Left ventricle myocardium superior (tissue), 1 donor: ENCODE data around the gene GSTA4. TPM values are rescaled to one million over a fixed set of nuclear protein-coding genes. Genes with fewer than 3 reads are reported as not detected.
A peak's percentile ranks its signal among the peaks of the same experiment; 100 is the strongest.
"Not testable (repeated sequence)": the region's sequence is repeated elsewhere in the genome, so short reads cannot be mapped to it uniquely, and the experiment has no call there.

Experiments
- ATAC-seq: fragments of 200-7000 bp; cut with Tn5 transposase; one replicate; pipeline ENCODE4 v1.9.1; 2020; ENCODE audit warnings: mild to moderate bottlenecking, moderate library complexity
- DNase-seq: peaks from one replicate; pipeline ENCODE4 v3.0.0-alpha.2; 2020
- intact Hi-C: fragments of 100-400 bp; cut with micrococcal nuclease; formaldehyde crosslinking; loops from one replicate; pipeline ENCODE4 v1.11.0; 2022
- long read RNA-seq: library from polyadenylated mRNA; unstranded; transcript quantifications from one replicate; pipeline ENCODE4 v2.0.0, GENCODE V29; 2021
- total RNA-seq: library from RNA; stranded (reverse); fragmentation: NEBNext Ultra II Directional; extraction: Animal tissue kit (Norgen Biotek cat#: 25700); gene quantifications from one replicate; pipeline ENCODE4 v1.2.1, GENCODE V29; 2021
- donor health status: DM: no; HTN: yes; CAD: no; lungs with severe emphysema.

The GSTA4 gene
- total RNA-seq: 8.0 TPM
- long read RNA-seq, transcript GSTA4-203 (7 exons, 1,334 nt): major isoform, 9 of 14 reads
- long read RNA-seq, partial matches to known transcripts: 2 of 14 reads
- long read RNA-seq, other reads (novel, unspliced or antisense): 3 of 14 reads

- ATAC-seq (peak; percentile 99), DNase-seq (peak; percentile 98)
- intact Hi-C loops: not testable (repeated sequence)
Measured at GRCh38 chr6:52995089-52995912, at the start of gene GSTA4. GSTA4 (minus strand) TSS chr6:52995284; CDS start chr6:52994243, 1,041 bp downstream.

DNA sequence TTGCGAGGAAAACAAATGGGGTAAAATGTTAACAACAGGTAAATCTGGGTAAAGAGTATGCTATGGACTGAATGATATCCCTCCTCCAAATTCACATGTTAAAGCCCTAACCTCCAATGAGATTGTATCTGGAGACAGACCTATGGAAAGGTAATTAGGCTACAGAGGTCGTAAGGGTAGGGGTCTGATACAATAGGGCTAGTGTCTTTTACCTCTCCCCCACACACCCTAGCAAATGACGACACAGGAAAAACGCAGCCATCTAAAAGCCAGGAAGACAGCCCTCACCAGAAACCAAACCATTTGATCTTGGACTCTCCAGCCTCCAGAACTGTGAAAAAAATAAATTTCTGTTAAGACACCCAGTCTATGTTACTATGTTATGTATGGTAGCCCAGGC lies 49.5 kb upstream of the GSTA4 start:
- DNase-seq (no peak), ATAC-seq (no peak)
- intact Hi-C loops: no loop called here

DNA sequence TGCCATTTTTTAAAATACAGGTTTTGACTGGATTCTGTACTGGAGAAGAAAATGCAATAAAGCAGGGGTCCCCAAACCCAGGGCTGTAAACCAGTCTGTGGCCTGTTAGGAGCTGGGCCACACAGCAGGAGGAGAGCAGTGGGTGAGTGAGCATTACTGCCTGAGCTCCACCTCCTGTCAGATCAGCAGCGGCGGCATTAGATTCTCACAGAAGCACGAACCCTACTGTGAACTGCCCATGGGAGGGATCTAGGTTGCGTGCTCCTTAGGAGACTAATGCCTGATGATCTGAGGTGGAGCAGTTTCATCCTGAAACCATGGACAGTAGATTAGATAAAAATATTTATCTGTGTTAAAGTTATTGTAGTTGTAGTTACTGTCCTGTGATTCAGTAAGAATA lies 49.0 kb upstream of the GSTA4 start:
- intact Hi-C loops: no loop called here
- DNase-seq (peak; percentile 45), ATAC-seq (peak; percentile 77)

DNA sequence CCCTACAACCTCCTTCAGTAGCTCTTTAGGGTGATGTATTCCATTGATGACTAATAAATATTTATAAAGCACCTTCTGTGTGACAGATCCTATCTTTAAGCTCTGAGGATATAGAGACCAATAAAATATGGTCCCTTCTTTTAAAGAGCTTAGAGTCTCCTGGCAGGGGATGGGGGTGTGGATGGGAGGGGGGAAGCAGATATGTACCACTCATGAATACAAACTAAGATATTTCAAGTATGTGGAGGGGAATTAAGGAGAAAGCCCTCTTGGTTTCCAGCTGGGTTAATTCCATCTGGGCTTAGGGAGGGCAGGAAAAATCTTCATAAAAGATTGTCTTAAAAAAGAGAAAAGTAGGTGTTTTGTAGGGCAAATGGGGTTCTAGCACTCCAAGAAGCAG lies 48.5 kb upstream of the GSTA4 start:
- DNase-seq (no peak), ATAC-seq (peak; percentile 32)
- intact Hi-C loops: no loop called here

DNA sequence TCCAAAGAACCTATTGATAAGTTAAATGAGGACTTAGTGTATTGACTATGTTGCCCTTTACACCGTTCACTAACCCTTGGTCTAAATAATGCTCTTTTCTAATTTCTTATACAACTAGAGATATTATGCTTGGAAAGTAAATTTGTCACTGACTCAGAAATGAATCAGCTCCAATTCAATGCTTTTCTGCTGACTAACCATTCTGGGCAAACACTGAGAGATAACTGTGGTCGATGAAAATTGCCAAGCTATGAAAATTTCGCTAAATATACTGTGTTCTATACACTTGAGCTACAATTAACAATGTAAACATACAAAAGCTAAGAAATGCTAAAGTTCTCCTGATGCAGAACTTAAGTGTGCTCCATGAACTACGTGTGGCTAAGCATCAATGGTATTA lies 47.0 kb upstream of the GSTA4 start:
- intact Hi-C loops: no loop called here
- no peak for ATAC-seq
- no peak for DNase-seq

DNA sequence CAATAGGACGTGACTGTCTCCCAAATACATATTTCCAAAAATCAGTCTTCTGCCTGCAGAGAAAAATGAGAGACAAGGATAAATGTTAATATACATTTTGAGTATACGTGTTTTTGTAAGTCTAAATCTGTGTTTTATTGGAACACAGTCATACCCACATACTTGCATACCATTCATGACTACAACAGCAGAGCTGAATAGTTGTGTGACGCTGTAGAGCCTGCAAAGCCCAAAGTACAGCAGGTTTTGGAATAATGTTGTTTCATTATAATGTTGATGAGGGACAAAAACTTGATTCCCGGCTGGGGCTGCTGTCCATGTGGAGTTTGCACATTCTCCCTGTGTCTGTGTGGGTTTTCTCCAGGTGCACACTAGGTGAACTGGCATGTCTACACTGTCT lies 46.3 kb upstream of the GSTA4 start:
- DNase-seq (no peak), ATAC-seq (peak; percentile 10)
- intact Hi-C loops: no loop called here

DNA sequence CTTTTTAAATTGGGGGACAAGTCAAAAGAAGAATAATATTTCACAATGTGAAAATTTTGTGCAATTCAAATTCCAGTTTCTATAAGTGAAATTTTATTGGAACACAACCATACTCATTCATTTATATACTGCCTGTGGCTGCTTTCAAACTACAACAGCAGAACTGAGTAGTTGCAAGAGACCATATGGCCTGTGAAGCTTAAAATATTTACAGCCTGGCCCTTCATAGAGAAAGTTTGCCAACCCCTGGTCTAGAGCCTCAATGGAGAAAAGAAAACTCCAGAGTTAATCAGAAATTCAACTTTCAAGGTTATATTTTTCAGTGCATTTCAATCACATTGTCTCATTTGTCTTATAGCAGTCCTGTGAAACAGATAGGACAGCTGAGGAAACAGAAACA lies 43.5 kb upstream of the GSTA4 start:
- ATAC-seq (no peak), DNase-seq (no peak)
- intact Hi-C loops: no loop called here

- intact Hi-C loops: no loop called here
- no peak for ATAC-seq
- DNase-seq: no peak
Measured at GRCh38 chr6:53038141-53038540, 43.1 kb upstream of the GSTA4 start.

DNA sequence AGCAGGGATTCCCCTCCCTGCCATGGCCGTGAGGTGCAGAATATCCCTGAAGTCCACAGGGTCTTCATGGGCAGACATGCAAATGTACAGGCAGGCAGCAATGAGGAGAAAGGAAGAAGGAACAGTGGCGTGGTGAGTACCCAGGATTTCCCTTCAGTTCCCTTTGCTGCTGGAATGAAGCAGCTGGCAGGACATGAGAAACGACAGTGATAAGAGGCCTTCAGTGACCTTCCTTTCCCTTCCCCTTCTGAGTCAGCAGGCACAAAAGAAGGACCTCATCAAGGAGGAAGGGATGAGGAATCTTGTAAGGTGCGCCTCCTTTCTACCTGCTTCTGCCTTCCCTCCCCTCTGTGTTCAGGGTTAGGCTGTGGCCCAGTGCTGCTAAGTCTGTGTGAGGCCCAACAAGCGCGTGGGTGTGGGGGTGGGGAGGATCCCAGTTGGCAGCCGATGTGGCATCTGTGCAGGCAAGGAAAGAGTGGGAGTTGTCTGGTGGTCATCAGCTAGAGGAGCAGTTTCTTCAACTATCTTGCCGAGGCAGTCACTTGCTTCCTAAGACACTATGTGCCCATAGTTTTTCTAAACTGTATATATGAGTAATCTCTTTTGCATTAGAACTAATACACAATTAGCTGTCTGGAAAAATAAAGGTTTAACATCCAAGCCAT lies 40.6 kb upstream of the GSTA4 start:
- DNase-seq (no peak), ATAC-seq (peak; percentile 69)
- intact Hi-C loops: no loop called here

DNA sequence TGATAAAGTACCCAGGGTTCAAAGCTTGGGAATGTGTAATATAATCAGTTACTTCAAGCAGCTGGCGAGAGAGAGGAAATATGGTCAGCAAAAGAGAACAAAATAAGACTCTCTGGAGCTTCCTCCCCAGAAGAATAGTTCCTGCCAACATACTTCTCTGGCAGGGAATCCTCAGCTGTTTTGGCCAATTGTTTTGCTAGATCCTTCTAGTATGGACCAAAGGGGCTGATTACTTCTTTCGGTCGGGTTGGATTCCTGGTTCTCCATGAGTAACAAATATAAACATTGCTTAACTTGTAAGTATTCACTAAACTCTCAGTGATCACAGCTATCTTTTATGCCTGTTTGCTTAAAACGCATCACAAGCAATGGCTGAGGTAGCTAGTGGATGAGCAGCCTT lies 38.7 kb upstream of the GSTA4 start:
- ATAC-seq: peak; percentile 64

GRCh38 chr6:53032849-53033248 lies 37.8 kb upstream of the GSTA4 start:
- DNase-seq (no peak), ATAC-seq (peak; percentile 49)
- intact Hi-C loops: no loop called here

More for the DNA sequence above, 38.7 kb upstream of the GSTA4 start:
- intact Hi-C loops: no loop called here
- DNase-seq: no peak

DNA sequence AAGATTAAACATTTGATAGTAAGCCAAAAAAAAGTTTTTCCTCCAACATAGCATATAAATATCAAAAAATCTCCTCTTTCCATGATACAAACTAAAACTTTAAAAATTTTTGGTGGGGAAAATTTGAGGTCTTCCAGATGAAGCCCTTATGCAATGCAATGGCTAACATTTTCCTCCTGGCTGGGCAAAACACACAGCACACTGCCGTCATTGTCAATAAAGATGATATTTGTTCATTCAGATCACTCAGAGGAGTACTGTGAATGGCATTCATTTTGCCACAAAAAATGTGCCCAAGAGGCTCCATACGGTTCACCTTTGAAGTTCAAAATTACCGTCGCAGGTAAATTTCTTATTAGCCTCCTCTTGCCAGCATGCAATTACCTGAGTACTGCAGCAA lies 36.2 kb upstream of the GSTA4 start:
- intact Hi-C loops: no loop called here
- no peak for ATAC-seq
- DNase-seq: no peak

- no peak for ATAC-seq
- intact Hi-C loops: no loop called here
- no peak for DNase-seq
Measured at GRCh38 chr6:53029761-53030160, 34.7 kb upstream of the GSTA4 start.

DNA sequence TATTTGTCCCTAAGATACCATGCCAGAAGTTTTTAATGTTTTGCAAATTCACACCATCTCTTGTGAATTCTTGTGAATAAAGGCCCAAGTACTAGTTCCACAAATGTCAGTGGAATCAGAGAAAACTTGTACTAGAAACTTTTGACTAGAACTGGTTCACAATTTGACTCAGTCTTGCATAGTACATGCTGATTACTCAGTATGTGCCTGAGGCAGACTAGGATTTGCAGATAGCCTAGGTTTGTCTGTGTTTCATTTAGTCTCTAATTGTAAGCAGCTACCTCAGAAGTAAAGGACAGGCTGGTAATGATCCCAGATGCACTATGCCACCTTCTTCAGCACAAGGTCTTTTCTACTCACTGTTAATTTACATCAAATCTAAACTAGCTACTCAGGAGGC lies 34.2 kb upstream of the GSTA4 start:
- ATAC-seq (no peak), DNase-seq (no peak)
- intact Hi-C loops: no loop called here

GRCh38 chr6:53028467-53028866 lies 33.4 kb upstream of the GSTA4 start:
- intact Hi-C loops: no loop called here
- ATAC-seq (no peak), DNase-seq (no peak)

DNA sequence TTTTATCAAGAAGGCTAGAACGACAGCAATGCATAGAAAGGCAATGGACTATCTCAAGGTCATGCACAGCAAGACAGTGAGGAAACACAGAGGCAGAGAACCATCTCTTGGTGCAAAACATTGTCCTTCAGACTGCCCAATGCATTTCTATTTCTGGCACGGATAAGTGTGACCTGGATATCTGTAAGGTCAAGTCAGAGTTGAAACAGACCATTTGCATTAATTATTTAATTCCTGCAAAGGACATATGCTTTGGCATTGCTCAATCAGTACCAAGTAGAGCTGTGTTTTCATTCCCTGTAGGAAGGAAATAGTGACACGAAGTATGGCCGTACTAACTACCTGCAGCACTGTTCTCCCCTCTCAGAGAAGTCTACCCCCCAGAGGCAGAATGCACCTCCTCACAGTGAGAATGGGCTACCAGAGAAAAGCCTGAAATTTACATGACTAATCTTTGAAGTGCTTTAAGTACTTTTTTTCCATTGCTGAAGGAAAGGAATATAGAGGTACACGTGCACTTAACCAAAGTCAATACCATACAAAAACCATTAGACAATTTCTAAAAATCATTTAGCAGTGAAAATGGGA lies 32.1 kb upstream of the GSTA4 start:
- intact Hi-C loops: no loop called here
- DNase-seq (no peak), ATAC-seq (peak; percentile 28)

DNA sequence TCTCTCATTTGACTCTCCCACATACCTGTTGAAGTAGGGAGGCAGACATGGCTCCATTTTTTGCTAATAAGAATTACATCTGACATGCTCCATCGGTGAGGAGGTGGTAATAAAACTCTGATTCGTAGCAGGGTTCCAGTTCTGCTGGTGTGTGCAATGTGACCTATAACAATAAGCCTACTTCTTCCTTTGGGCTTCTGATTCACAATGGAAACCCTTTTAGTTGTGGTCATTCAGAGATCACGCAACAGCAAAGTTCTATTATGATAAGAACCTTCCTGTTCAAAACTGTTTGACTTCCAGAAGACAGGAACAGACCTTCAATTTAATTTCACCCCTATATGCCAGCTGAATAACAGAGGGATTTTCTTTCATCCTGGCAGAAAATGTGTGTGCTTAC lies 31.4 kb upstream of the GSTA4 start:
- ATAC-seq (no peak), DNase-seq (no peak)
- intact Hi-C loops: no loop called here

GRCh38 chr6:53023323-53023722 lies 28.2 kb upstream of the GSTA4 start:
- DNase-seq: no peak
- intact Hi-C loops: no loop called here
- ATAC-seq: no peak

GRCh38 chr6:53020005-53020744 lies 25.1 kb upstream of the GSTA4 start:
- no peak for ATAC-seq
- intact Hi-C loops: no loop called here
- DNase-seq: no peak

- intact Hi-C loops: no loop called here
- ATAC-seq (no peak), DNase-seq (no peak)
Measured at GRCh38 chr6:53018446-53018845, 23.4 kb upstream of the GSTA4 start.
